SIG-M5 treated with dmso at 0.1 percent for 504 hours (cell line): ENCODE results near the gene THNSL1.
A peak's percentile ranks its signal among the peaks of the same experiment; 100 is the strongest.
"Not testable (repeated sequence)": the region's sequence is repeated elsewhere in the genome, so short reads cannot be mapped to it uniquely, and the experiment has no call there.

Experiments used
- DNase-seq: peaks from one replicate; lab custom pipeline; 2025; ENCODE audit not compliant: unreplicated experiment; lab: John Stamatoyannopoulos, UW

Gene THNSL1

GRCh38 chr10:25016376-25017153, at the start of gene THNSL1:
TSS of gene THNSL1 (plus strand) at chr10:25016612. CDS start at chr10:25023224, 6,612 bp downstream.
- peak; percentile 94 for DNase-seq

- no peak for DNase-seq
Measured at GRCh38 chr10:24966962-24967481, 49.4 kb upstream of the THNSL1 start.

- DNase-seq, result no peak
Measured at GRCh38 chr10:24968349-24968748, 48.1 kb upstream of the THNSL1 start.

- not testable (repeated sequence) for DNase-seq
Measured at GRCh38 chr10:24968951-24969350, 47.5 kb upstream of the THNSL1 start.

GRCh38 chr10:24969841-24970281, 46.6 kb upstream of the THNSL1 start:
- no peak for DNase-seq

- no peak for DNase-seq
Measured at GRCh38 chr10:24971374-24971773, 45.0 kb upstream of the THNSL1 start.

- DNase-seq, result no peak
Measured at GRCh38 chr10:24973163-24973562, 43.2 kb upstream of the THNSL1 start.

- no peak for DNase-seq
Measured at GRCh38 chr10:24974976-24975375, 41.4 kb upstream of the THNSL1 start.

- no peak for DNase-seq
Measured at GRCh38 chr10:24979685-24980084, 36.7 kb upstream of the THNSL1 start.

GRCh38 chr10:24981161-24981710, 35.2 kb upstream of the THNSL1 start:
- no peak for DNase-seq

GRCh38 chr10:24982319-24983112, 33.9 kb upstream of the THNSL1 start:
- no peak for DNase-seq

GRCh38 chr10:24983130-24983529, 33.3 kb upstream of the THNSL1 start:
- DNase-seq, result no peak

GRCh38 chr10:24983946-24984345, 32.5 kb upstream of the THNSL1 start:
- DNase-seq, result no peak

GRCh38 chr10:24984906-24985305, 31.5 kb upstream of the THNSL1 start:
- DNase-seq, result no peak

- no peak for DNase-seq
Measured at GRCh38 chr10:24988831-24989640, 27.4 kb upstream of the THNSL1 start.

- no peak for DNase-seq
Measured at GRCh38 chr10:24989867-24990266, 26.5 kb upstream of the THNSL1 start.

- no peak for DNase-seq
Measured at GRCh38 chr10:24991298-24991697, 25.1 kb upstream of the THNSL1 start.

GRCh38 chr10:24992512-24993133, 23.8 kb upstream of the THNSL1 start:
- DNase-seq, result no peak

GRCh38 chr10:24993237-24993958, 23.0 kb upstream of the THNSL1 start:
- DNase-seq, result no peak

- no peak for DNase-seq
Measured at GRCh38 chr10:24995072-24995471, 21.3 kb upstream of the THNSL1 start.
